SU-DHL-6 (cell line): ENCODE measurements around the gene GNB2.

Experiments used
- CTCF ChIP-seq: fragments of 200-600 bp; sonication (generic); IDR thresholded peaks from one replicate; pipeline ENCODE4 v1.5.1; 2017; ENCODE audit warnings: antibody characterized with exemption, mild to moderate bottlenecking, low read length, moderate library complexity; ENCODE audit not compliant: insufficient read depth, poor library complexity, severe bottlenecking
- EZH2phosphoT487 ChIP-seq: fragments of 200-600 bp; sonication (generic), shearing (Covaris generic); conservative IDR thresholded peaks from 2 replicates; pipeline ENCODE4 v1.6.1; 2018; ENCODE audit warnings: mild to moderate bottlenecking, antibody characterized with exemption, low read length, moderate library complexity, mixed read lengths

DNA sequence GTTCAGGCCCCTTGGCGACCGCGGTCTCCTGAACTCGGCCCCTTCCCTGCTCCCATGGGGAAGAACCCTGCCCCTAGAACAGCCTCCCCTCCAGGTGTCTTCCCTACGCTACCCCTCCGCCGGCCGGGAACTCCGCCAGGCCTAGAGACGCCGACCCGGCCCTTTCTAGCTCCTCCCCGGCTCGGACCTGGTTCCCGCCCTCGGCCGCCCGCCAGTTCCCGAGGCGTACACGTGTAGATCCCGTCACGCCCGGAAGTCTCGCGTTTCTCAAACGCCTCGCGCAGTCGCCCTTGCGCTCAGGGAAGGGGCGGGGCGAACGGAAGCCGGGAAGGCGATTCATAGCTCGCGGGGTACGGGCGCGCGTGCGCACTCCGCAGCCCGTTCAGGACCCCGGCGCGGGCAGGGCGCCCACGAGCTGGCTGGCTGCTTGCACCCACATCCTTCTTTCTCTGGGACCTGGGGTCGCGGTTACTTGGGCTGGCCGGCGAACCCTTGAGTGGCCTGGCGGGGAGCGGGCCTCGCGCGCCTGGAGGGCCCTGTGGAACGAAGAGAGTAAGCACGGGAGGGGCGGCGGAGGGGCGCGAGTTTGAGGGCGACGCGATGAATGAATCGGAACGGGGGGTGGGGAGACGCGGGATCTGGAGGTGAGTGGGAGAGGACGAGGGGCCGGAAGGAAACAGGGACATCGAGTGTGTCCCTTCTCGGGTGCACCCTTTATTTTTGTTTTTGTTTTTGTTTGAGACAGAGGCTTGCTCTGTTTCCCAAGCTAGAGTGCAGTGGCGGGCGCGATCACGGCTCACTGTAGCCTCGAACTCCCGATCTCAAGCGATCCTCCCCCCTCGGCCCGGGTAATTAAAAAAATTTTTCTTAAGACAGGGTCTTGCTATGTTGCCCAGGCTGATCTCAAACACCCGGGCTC is 32.5 kb downstream of the GNB2 start, which contains the start of gene POP7:
- no peak for TF ChIP-seq CTCF
- no peak for TF ChIP-seq EZH2phosphoT487
